Hair follicle dermal papilla cell (primary cell): ENCODE data around the gene CA6. TPM values are rescaled to one million over a fixed set of nuclear protein-coding genes. Genes with fewer than 3 reads are reported as not detected.

Experiments
- small RNA-seq: library from RNA; depleted of rRNA; stranded (forward); fragments of <200 nt; gene quantifications from one replicate; pipeline ENCODE3, GENCODE V24; 2012
- total RNA-seq: library from RNA; depleted of rRNA; stranded (reverse); fragments of >200 nt; gene quantifications from 2 replicates; pipeline ENCODE4 v1.2.3, GENCODE V29; 2012

Gene CA6
- total RNA-seq, result not detected in 2 replicates

GRCh38 chr1:8945568-8945967 is at the start of gene CA6:
Gene CA6 (plus strand): TSS chr1:8945868. CDS start chr1:8945887, 19 bp downstream.

Small RNA genes within 50 kb of the gene (small RNA-seq; reads per million reads assigned to genes)
- gene AL139415.2 (not detected), gene RN7SL451P (not detected)

Other genes starting within 250 kb of the CA6 start
- gene RERE, start 128.2 kb upstream of the CA6 start, total RNA-seq, result 24.7 and 27.7 TPM in 2 replicates
- 1,174 and 1,609 TPM in 2 replicates for gene ENO1, start 67.2 kb upstream of the CA6 start, total RNA-seq
- gene SLC2A7, start 80.6 kb downstream of the CA6 start, total RNA-seq, result 0.16 TPM in 1 of 2 replicates, not detected in the other
- gene SLC2A5, start 123.8 kb downstream of the CA6 start, total RNA-seq, result 7.1 and 19.1 TPM in 2 replicates
- gene GPR157, start 183.2 kb downstream of the CA6 start, total RNA-seq, result 3.1 and 6.9 TPM in 2 replicates